KMS-11 (cell line): ENCODE data around the gene CD200.

Experiments used
- H2AFZ ChIP-seq: fragments of 200-600 bp; sonication (generic); 2 replicates; pipeline ENCODE4 v1.6.1; 2016; ENCODE audit warnings: antibody characterized with exemption, mixed run types, low read depth
- H3K27ac ChIP-seq: fragments of 200-600 bp; sonication (generic); 2 replicates; pipeline ENCODE4 v1.6.1; 2016; ENCODE audit warnings: mild to moderate bottlenecking, mixed run types
- H3K27me3 ChIP-seq: fragments of 200-600 bp; sonication (generic); 2 replicates; pipeline ENCODE4 v1.6.1; 2017; ENCODE audit warnings: mild to moderate bottlenecking, low read depth, mixed run types, moderate library complexity; ENCODE audit not compliant: insufficient read depth
- H3K36me3 ChIP-seq: fragments of 200-600 bp; sonication (generic); 2 replicates; pipeline ENCODE4 v1.6.1; 2017; ENCODE audit warnings: mild to moderate bottlenecking, mixed run types; ENCODE audit not compliant: insufficient read depth
- H3K4me1 ChIP-seq: fragments of 200-600 bp; sonication (generic); 2 replicates; pipeline ENCODE4 v1.6.1; 2016; ENCODE audit warnings: mild to moderate bottlenecking, low read depth, mixed run types; ENCODE audit not compliant: poor library complexity, severe bottlenecking
- H3K4me2 ChIP-seq: fragments of 200-600 bp; sonication (generic); 2 replicates; pipeline ENCODE4 v1.7.0; 2016; ENCODE audit warnings: mild to moderate bottlenecking, mixed run types
- H3K4me3 ChIP-seq: fragments of 200-600 bp; sonication (generic); IDR thresholded peaks from 2 replicates; pipeline ENCODE4 v1.6.1; 2017; ENCODE audit warnings: low read depth, low read length, mixed read lengths; ENCODE audit not compliant: insufficient read depth
- H3K79me2 ChIP-seq: fragments of 200-600 bp; sonication (generic); 2 replicates; pipeline ENCODE4 v1.6.1; 2016; ENCODE audit warnings: low read depth, mixed run types; ENCODE audit not compliant: insufficient read depth
- H3K9ac ChIP-seq: fragments of 200-600 bp; sonication (generic); 2 replicates; pipeline ENCODE4 v1.6.1; 2016; ENCODE audit warnings: mild to moderate bottlenecking, mixed run types
- H4K20me1 ChIP-seq: fragments of 200-600 bp; sonication (generic); 2 replicates; pipeline ENCODE4 v1.6.1; 2016; ENCODE audit warnings: mild to moderate bottlenecking, mixed run types; ENCODE audit not compliant: insufficient read depth
- CTCF ChIP-seq: fragments of 200-600 bp; sonication (generic); conservative IDR thresholded peaks from 2 replicates; pipeline ENCODE4 v1.6.1; 2017; ENCODE audit warnings: low read depth, mild to moderate bottlenecking, antibody characterized with exemption, low read length, moderate library complexity, mixed read lengths

The CD200 gene

GRCh38 chr3:112298781-112299180, 34.2 kb upstream of the CD200 start:
- Histone ChIP-seq H2AFZ (peak overlapping the region; percentile 41), H3K27ac (peak overlapping the region; percentile 86)

GRCh38 chr3:112302150-112302830, 30.7 kb upstream of the CD200 start:
- no peak for TF ChIP-seq CTCF
- Histone ChIP-seq H2AFZ (no peak overlapping the region), H3K4me2 (no peak overlapping the region), H3K4me1 (peaks cover 52% of the 10 kb centered on the region), H3K36me3 (no peaks in the 10 kb centered on the region), H3K27ac (no peak overlapping the region), H3K4me3 (no peak overlapping the region), H3K9ac (no peak overlapping the region), H3K27me3 (no peaks in the 10 kb centered on the region), H4K20me1 (no peaks in the 10 kb centered on the region), H3K79me2 (no peaks in the 10 kb centered on the region)

More at GRCh38 chr3:112298781-112299180, 34.2 kb upstream of the CD200 start:
- no peak for TF ChIP-seq CTCF
- H3K27me3 ChIP-seq: no peaks in the 10 kb centered on the region
- peaks cover 86% of the 10 kb centered on the region for H3K4me1 ChIP-seq
- H3K9ac ChIP-seq: peak overlapping the region; percentile 52; the same call in 1 of the 2 replicates
- H3K36me3 ChIP-seq: no peaks in the 10 kb centered on the region
- H3K79me2 ChIP-seq: no peaks in the 10 kb centered on the region
- H4K20me1 ChIP-seq: no peaks in the 10 kb centered on the region
- H3K4me2 ChIP-seq: peak overlapping the region; percentile 91
- H3K4me3 ChIP-seq: no peak overlapping the region

- H3K4me2 ChIP-seq: no peak overlapping the region
- H2AFZ ChIP-seq: no peak overlapping the region
Observed at GRCh38 chr3:112302881-112303763, 29.8 kb upstream of the CD200 start.

GRCh38 chr3:112303764-112304325, 29.1 kb upstream of the CD200 start:
- no peak overlapping the region for H3K27ac ChIP-seq
- H3K9ac ChIP-seq: no peak overlapping the region
- no peak overlapping the region for H2AFZ ChIP-seq
- H3K4me3 ChIP-seq: no peak overlapping the region
- H4K20me1 ChIP-seq: no peaks in the 10 kb centered on the region
- no peaks in the 10 kb centered on the region for H3K79me2 ChIP-seq
- H3K27me3 ChIP-seq: no peaks in the 10 kb centered on the region
- TF ChIP-seq CTCF: no peak
- peaks cover 36% of the 10 kb centered on the region for H3K4me1 ChIP-seq
- no peak overlapping the region for H3K4me2 ChIP-seq
- H3K36me3 ChIP-seq: no peaks in the 10 kb centered on the region

More at GRCh38 chr3:112302881-112303763, 29.8 kb upstream of the CD200 start:
- no peaks in the 10 kb centered on the region for H3K27me3 ChIP-seq
- H4K20me1 ChIP-seq: no peaks in the 10 kb centered on the region
- no peaks in the 10 kb centered on the region for H3K79me2 ChIP-seq
- no peak overlapping the region for H3K9ac ChIP-seq
- no peak overlapping the region for H3K27ac ChIP-seq
- H3K36me3 ChIP-seq: no peaks in the 10 kb centered on the region
- H3K4me1 ChIP-seq: peaks cover 44% of the 10 kb centered on the region
- H3K4me3 ChIP-seq: no peak overlapping the region
- no peak for TF ChIP-seq CTCF
